HUES6 (cell line): ENCODE data around the gene FRMD4A.
"Not testable (repeated sequence)": the region's sequence is repeated elsewhere in the genome, so short reads cannot be mapped to it uniquely, and the experiment has no call there.

Experiments used
- H3K27ac ChIP-seq: 2 replicates; pipeline ENCODE4 v1.7.0; 2013; ENCODE audit warnings: low read depth, mild to moderate bottlenecking, low read length, inconsistent platforms
- H3K27me3 ChIP-seq: 2 replicates; pipeline ENCODE4 v1.6.1; 2013; ENCODE audit warnings: low read length; ENCODE audit not compliant: control insufficient read depth, insufficient read depth
- H3K36me3 ChIP-seq: 2 replicates; pipeline ENCODE4 v1.6.1; 2013; ENCODE audit warnings: low read length; ENCODE audit not compliant: control insufficient read depth, insufficient read depth
- H3K4me1 ChIP-seq: 2 replicates; pipeline ENCODE4 v1.6.1; 2013; ENCODE audit warnings: low read length; ENCODE audit not compliant: control insufficient read depth, insufficient read depth
- H3K4me3 ChIP-seq: 2 replicates; pipeline ENCODE4 v1.5.1; 2013; ENCODE audit warnings: low read depth, low read length
- H3K9ac ChIP-seq: one replicate; pipeline ENCODE4 v1.6.1; 2013; ENCODE audit warnings: mild to moderate bottlenecking, low read length
- H3K9me3 ChIP-seq: 2 replicates; pipeline ENCODE4 v1.6.1; 2013; ENCODE audit warnings: low read depth, low read length; ENCODE audit not compliant: control insufficient read depth, insufficient read depth

Gene FRMD4A

DNA sequence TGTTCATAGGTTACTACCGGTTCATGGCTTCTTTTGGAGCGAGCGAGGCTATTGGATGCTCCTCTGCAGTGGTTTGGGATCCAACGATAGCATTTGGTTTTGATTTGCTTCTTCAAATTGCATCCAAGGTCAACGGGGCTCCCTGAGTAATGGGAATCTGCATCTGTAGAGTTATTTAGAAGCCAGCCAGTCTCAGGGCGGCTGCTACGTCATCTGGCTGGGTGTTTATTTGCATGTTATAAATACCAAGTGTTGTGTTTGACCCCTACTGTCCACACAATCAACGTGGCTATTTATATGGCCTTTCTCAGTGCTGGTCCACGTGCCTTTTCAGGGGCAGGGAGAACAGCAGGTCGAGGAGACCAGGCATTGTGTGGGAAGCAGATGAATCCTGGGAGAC is 606.2 kb downstream of the FRMD4A start:
- Histone ChIP-seq H3K27ac (no peak overlapping the region), H3K27me3 (no peaks in the 10 kb centered on the region), H3K4me3 (no peak overlapping the region), H3K9me3 (peaks cover 3% of the 10 kb centered on the region; the same call in 1 of the 2 replicates), H3K4me1 (no peaks in the 10 kb centered on the region), H3K36me3 (no peaks in the 10 kb centered on the region), H3K9ac (no peak overlapping the region)

DNA sequence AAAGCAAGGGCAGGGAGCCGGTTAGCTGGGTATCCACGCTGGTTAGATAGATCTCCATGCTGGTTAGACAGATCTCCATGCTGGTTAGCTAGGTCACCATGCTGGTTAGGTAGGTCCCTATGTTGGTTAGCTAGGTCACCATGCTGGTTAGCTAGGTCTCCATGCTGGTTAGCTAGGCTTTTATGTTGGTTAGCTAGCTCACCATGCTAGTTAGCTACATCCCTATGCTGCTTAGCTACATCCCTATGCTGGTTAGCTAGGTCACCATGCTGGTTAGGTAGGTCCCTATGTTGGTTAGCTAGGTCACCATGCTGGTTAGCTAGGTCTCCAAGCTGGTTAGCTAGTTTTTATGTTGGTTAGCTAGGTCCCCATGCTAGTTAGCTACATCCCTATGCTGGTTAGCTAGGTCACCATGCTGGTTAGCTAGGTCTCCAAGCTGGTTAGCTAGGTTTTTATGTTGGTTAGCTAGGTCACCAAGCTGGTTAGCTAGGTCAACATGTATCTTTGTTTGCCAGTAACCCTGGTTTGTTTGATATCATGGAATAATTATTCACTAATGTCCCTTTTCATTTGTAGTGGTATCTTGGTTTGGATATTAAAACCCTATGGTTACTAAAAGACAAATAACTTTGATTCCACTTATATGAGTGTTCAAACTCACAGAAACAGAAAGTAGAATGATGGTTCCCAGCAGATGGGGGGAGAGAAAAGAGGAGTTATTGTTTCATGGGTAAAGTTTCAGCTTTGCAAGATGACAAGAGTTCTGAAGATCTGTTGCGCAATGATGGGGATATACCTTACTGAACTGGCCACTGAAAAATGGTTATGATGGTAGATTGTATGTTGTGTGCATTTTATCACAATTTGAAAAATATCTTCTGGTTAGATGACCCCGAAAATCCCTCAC is 607.7 kb downstream of the FRMD4A start:
- Histone ChIP-seq H3K4me3 (no peak overlapping the region), H3K27ac (no peak overlapping the region), H3K4me1 (peaks cover 5% of the 10 kb centered on the region; the same call in 1 of the 2 replicates), H3K9me3 (peaks cover 3% of the 10 kb centered on the region; the same call in 1 of the 2 replicates), H3K9ac (no peak overlapping the region), H3K27me3 (no peaks in the 10 kb centered on the region), H3K36me3 (no peaks in the 10 kb centered on the region)

DNA sequence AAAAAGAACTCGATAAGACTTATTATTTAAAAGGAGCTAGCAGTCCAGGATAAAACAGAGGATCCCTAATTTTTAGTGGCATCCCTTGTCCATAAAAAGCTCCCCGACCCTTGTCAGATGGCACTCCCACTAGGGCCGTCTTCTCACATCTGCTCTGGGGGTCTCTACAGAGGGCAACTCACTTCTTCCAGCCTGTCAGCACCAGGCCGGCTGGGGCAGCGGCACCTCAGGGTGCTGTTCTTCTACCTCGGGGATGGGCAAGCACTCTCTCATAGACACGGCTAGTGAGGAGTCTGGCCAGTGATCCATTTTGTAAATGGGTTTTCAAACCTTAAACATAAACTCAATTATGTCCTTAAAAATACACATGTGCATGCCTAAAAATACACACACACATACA is 609.2 kb downstream of the FRMD4A start:
- H3K9me3 ChIP-seq, result peaks cover 3% of the 10 kb centered on the region; the same call in 1 of the 2 replicates
- no peaks in the 10 kb centered on the region for H3K27me3 ChIP-seq
- H3K36me3 ChIP-seq, result no peaks in the 10 kb centered on the region
- H3K4me3 ChIP-seq, result no peak overlapping the region
- H3K4me1 ChIP-seq, result peaks cover 9% of the 10 kb centered on the region; the same call in 1 of the 2 replicates
- no peak overlapping the region for H3K27ac ChIP-seq
- H3K9ac ChIP-seq, result no peak overlapping the region

DNA sequence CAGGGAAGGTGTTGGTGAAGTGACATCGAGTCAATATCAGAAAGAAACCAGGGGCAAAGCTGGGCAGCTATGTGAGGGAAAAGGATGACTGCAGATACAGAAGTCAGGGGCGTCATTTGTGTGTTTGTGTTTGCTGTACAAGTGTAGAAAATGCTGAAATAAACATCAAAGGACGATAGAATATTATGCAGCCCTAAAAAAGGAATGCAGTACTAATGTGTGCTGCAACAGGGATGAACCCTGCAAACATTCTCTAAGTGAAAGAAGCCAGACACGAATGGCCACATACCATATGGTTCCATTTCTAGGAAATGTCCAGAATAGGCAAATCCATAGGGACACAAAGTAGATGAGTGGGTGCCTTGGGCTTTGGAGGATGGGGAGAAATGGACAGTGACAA is 610.0 kb downstream of the FRMD4A start:
- Histone ChIP-seq H3K4me1 (peaks cover 9% of the 10 kb centered on the region; the same call in 1 of the 2 replicates), H3K9me3 (peaks cover 3% of the 10 kb centered on the region; the same call in 1 of the 2 replicates), H3K9ac (no peak overlapping the region), H3K27me3 (no peaks in the 10 kb centered on the region), H3K27ac (no peak overlapping the region), H3K36me3 (no peaks in the 10 kb centered on the region), H3K4me3 (no peak overlapping the region)

DNA sequence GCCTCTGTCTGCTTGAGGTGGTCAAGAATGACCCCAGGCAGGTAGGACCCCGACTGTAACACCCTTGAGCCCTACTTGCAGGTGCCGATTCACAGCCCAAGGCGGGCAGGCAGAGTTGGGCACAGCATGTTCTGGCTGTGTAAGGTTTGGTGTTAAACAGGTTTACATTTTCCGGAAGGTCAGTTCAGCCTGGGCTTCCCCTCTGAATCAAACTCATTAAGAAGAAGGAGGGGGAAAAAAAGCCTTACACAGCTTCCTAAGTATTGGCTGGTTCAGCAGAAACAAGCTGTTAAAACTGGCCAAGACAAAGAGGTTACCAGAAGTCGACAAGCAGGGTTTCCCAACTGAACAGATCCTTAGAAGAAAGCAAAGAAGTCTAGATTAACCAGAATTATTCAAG is 611.3 kb downstream of the FRMD4A start:
- no peak overlapping the region for H3K4me3 ChIP-seq
- no peaks in the 10 kb centered on the region for H3K27me3 ChIP-seq
- no peaks in the 10 kb centered on the region for H3K36me3 ChIP-seq
- no peak overlapping the region for H3K9ac ChIP-seq
- H3K9me3 ChIP-seq, result peaks cover 3% of the 10 kb centered on the region; the same call in 1 of the 2 replicates
- peaks cover 9% of the 10 kb centered on the region; the same call in 1 of the 2 replicates for H3K4me1 ChIP-seq
- no peak overlapping the region for H3K27ac ChIP-seq

DNA sequence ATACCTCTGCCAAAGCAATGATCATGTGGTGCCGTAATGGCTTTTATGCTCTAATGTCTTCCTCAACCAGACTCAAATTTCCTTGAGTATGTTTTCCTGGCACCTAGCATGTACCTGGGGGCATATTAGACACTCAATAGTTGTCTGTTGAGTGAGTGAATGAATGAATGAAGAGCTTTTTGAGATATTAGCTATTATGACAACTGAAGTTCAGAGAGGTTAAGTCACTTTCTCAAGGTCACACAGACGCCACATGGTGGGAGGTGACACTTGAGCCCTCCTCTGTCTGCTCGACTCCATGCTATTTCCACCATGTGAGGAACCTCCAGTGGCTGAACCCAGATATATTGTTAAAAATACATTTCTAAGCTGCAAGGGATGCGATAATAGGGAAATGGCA is 611.9 kb downstream of the FRMD4A start:
- Histone ChIP-seq H3K9ac (no peak overlapping the region), H3K36me3 (no peaks in the 10 kb centered on the region), H3K4me3 (no peak overlapping the region), H3K27ac (no peak overlapping the region), H3K9me3 (peaks cover 3% of the 10 kb centered on the region; the same call in 1 of the 2 replicates), H3K27me3 (no peaks in the 10 kb centered on the region), H3K4me1 (peaks cover 9% of the 10 kb centered on the region; the same call in 1 of the 2 replicates)

DNA sequence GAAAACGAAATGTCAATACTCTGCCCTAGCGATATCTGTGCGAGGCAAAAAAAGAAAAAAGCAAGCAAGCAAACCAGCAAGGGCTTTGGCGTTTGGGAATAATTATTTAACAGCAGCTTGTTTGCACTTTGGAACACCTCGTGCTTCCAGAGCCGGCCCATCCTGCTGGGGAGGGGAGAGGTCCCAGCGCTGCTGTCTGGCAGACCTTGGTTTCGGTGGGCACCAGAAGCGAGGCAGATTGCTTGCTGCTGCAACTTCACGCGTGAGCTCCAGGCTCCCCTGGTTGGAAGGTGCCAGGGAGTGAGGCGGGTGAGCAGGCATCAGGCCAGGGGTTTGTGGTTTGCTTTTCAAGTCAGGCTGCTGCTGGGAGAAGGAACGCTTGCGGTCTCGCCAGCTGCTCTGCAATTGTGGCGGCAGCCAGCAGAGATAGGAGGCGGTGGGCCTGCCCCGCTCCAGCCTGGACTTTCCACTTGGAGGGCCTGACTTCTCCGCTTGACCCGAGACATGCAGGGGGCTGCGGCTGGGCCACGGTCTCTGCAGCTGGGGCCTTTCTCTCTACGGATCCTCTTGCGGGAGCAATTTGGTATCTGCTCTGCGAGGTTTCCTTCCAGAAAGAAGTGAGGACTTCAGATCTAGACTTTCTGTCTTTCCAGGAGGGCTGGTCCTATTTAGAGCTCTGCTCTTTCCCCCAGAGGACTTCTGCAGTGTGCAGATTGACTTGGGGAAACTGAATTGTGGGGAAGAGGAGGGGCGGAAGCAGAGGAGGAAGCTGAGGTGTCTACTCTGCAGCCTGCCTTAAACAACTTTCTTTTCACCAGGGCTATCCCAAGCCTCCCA is 612.6 kb downstream of the FRMD4A start:
- 0 out of 2 replicates have a peak overlapping the region, but pooled peaks have one; percentile 16 for H3K27ac ChIP-seq
- H3K27me3 ChIP-seq, result no peaks in the 10 kb centered on the region
- H3K36me3 ChIP-seq, result no peaks in the 10 kb centered on the region
- peaks cover 3% of the 10 kb centered on the region; the same call in 1 of the 2 replicates for H3K9me3 ChIP-seq
- H3K4me3 ChIP-seq, result no peak overlapping the region
- no peak overlapping the region for H3K9ac ChIP-seq
- peaks cover 13% of the 10 kb centered on the region; the same call in 1 of the 2 replicates for H3K4me1 ChIP-seq

DNA sequence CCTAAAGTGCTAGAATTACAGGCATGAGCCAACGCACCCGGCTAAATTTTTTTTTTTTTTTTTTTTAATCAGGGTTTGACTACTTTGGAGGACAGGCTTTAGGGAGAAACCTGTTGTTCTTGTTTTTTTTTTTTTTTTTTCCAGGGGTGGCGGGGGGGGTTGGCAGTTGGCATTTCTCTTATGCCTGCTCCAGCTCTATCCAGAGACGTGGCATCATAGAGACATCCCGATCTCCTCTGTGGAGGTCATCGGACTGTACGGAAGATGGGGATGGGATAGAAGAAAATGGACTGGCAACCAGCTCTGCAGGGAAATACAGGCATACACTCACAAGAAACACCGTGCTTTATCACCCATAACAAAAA is 613.2 kb downstream of the FRMD4A start:
- H3K36me3 ChIP-seq, result no peaks in the 10 kb centered on the region
- peaks cover 19% of the 10 kb centered on the region; the same call in 1 of the 2 replicates for H3K4me1 ChIP-seq
- no peak overlapping the region for H3K27ac ChIP-seq
- no peaks in the 10 kb centered on the region for H3K27me3 ChIP-seq
- no peak overlapping the region for H3K9ac ChIP-seq
- H3K9me3 ChIP-seq, result peaks cover 3% of the 10 kb centered on the region; the same call in 1 of the 2 replicates
- no peak overlapping the region for H3K4me3 ChIP-seq

DNA sequence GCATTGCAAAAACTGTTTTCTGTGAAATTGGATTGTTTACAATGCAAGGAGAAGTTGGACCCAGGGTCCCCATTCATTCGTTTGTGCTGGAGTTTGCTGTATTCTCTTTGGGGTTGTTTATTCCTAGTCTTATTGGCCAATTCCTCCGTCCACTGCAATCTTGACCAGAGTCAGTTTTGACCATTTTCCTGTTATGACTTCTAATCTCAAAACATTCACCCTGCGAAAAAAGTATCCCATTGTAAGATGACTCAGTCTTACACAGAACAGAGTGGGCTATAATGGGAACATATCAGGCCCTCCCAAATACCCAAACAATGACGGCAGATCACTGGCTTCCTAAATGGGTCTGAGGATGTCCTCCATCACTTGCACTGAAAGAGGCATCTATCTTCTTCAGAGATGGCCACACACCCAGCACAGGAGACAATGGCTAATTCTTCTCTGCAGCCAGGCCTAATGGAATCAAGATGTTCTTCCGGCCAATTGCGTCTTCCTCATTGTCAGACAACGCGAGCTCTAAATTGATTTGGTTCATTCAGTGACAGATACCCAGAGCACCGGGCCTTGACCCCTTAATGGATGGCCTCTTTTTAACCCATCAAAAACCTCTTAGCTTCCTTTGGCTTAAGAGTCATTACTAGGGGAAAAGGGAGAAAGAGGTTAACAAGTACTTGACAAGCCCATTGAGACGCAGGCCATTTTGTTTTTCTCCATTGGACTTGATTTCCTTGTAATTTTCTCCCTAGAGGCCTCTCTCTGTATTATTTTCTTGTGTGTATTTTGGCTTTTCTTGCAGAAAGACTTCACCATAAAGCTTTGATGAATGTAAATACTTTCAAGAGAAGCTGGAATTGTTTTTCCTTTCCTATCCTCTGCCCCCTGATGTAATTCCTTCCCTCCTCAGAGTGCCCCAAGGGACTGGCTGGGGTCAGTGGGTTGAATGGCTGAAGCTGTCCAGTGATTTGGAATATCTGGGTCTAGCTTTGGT is 614.3 kb downstream of the FRMD4A start:
- no peak overlapping the region for H3K9ac ChIP-seq
- H3K4me1 ChIP-seq, result peaks cover 29% of the 10 kb centered on the region; the same call in 1 of the 2 replicates
- no peaks in the 10 kb centered on the region for H3K36me3 ChIP-seq
- H3K4me3 ChIP-seq, result no peak overlapping the region
- no peak overlapping the region for H3K27ac ChIP-seq
- no peaks in the 10 kb centered on the region for H3K27me3 ChIP-seq
- peaks cover 3% of the 10 kb centered on the region; the same call in 1 of the 2 replicates for H3K9me3 ChIP-seq

DNA sequence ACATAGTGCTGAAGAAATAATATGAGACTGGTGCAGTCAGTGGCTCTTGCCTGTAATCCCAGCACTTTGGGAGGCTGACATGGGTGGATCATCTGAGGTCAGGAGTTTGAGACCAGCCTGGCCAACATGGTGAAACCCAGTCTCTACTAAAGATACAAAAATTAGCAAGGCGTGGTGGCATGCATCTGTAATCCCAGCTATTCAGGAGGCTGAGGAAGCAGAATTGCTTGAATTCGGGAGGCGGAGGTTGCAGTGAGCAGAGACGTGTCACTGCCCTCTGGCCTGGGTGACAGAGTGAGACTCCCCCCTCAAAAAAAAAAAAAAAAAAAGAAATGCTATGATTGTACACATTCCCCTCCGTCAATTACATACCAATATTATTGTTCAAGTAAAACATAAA is 615.1 kb downstream of the FRMD4A start:
- not testable (repeated sequence) for H3K4me3 ChIP-seq, H3K36me3 ChIP-seq, H3K9me3 ChIP-seq, H3K27ac ChIP-seq, H3K9ac ChIP-seq, H3K27me3 ChIP-seq
- H3K4me1 ChIP-seq, result peaks cover 35% of the 10 kb centered on the region; the same call in 1 of the 2 replicates
